Heart left ventricle (tissue), 13 donors: ENCODE results near the gene NTM.

Source experiments
- CTCF ChIP-seq, 12 donors: fragments of 200-600 bp; sonication (generic) in 4 of 12; IDR thresholded peaks; one replicate each; pipeline versions ENCODE4 v1.5.0 to v1.8.0; 2018 to 2022; ENCODE audit warnings: antibody characterized with exemption in 12 of 12, mild to moderate bottlenecking in 5 of 12
- POLR2A ChIP-seq, 2 donors: fragments of 450-650 bp; IDR thresholded peaks; one replicate each; pipeline ENCODE4 v1.6.1; 2017; ENCODE audit warnings: antibody characterized with exemption in 2 of 2, mild to moderate bottlenecking in 2 of 2, moderate library complexity in 2 of 2
- donor health status: ischemic (EF 13 %, LVEDD 7.1; RV severe dilation, severe dysfunction).
- donor health status: DM: no; HTN: yes; CAD: no.
- donor health status: DM: no; HTN: no; CAD: no.
- donor health status: ischemic (EF 25% LVEDD 6.9; RV normal size, moderate dysfunction).
- donor health status: ischemic (EF 25% LVEDD 5.7; RV mildly dilated, moderate dysfunction).
- donor health status: ischemic (EF 35%, LVEDD 5.7; RV mildly dilated, moderate dysfunction).
- donor health status: nonischemic (EF 11% LVEDD 7.7; RV severe dilation, severe dysfunction).
- donor health status: DM: yes; HTN: yes; CAD: no.
- donor health status: PGD.
- donor health status: ischemic (EF 29% LVEDD 5.4; RV normal size, mild dysfunction).
- donor health status: nonischemic (EF 23%, LVEDD 6.1; RV moderate dilation, normal function).

DNA sequence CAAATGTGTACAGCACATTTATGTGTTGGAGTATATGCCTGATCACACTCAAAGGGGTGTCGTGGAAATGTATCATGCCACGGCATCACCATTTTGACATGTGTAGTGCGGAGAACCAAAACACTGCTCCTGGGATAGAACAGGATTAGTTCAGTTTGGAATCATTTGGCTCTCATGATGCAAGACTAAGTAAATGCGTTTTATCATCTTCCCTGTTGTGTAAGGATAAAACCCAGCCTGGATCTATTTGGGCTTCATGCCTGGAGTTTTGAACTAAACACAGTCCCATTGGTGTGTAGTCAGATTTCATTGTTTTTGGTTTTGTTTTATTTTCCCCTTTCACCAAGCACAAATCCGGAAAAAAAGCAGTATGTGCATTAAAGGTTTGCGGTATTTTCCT lies 574.3 kb downstream of the NTM start:
- no peak for TF ChIP-seq CTCF (IDR thresholded peaks at IDR 0.05)
- no peak for TF ChIP-seq POLR2A (IDR thresholded peaks at IDR 0.05)
